Epithelial cell of esophagus (primary cell): ENCODE measurements around the gene GSG1L2.

Experiments used
- DNase-seq: peaks from one replicate; pipeline ENCODE4 v3.0.0; 2010; ENCODE audit warnings: low read depth
- H3K4me3 ChIP-seq: 2 replicates; pipeline ENCODE4 v1.5.1; 2011; ENCODE audit warnings: mild to moderate bottlenecking, low read length, control low read depth
- CTCF ChIP-seq: IDR thresholded peaks from 2 replicates; pipeline ENCODE4 v1.5.1; 2011; ENCODE audit warnings: low read depth, mild to moderate bottlenecking, low read length, control low read depth, inconsistent platforms; ENCODE audit not compliant: insufficient read depth; ENCODE audit errors: missing control alignments

GSG1L2 gene

GRCh38 chr17:9821921-9822320 is at the start of gene GSG1L2:
Gene GSG1L2 (minus strand): TSS chr17:9822079. CDS start chr17:9822071, 8 bp downstream.
- no peak for DNase-seq
- no peak within 1 kb of the TSS for H3K4me3 ChIP-seq
- TF ChIP-seq CTCF = no peak

DNA sequence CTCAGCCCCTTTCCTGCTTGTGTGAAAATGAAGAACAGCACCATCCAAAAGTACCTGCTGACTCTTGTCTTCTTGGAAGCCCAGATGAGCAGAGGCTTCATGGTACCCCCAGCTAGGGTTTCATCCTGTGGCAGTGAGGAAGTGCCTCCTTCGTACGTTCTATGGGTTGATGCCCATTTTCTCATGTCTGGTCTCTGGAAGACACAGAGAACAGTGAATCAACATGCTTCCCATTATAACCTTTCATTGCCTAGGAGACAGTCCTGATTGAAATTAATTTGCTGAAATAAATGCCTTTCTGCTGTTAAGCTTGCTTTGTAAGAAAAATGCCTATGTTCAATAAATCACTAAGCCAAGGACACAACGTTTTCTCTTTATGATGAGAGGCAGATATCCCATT is 46.7 kb upstream of the GSG1L2 start:
- TF ChIP-seq CTCF = no peak
- no peak overlapping the region for H3K4me3 ChIP-seq
- no peak for DNase-seq

DNA sequence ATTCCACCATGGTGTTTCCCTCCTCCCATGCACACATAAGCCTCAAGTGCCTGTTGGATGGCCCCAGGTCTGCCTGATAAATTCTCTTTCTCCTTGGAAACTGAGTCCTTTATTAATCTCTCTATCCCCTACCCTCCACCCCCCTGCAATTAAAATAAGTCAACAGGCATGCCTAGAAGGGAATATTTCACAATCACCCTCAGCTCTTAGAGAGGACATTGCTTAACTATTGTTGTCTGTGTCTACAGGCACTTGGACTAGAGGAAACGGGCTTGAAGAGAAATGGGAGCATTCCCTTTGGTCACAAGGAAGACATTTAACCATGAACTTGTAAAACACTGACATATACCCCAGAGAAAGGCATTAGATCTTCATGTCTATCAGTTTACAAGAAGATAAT is 43.7 kb upstream of the GSG1L2 start:
- TF ChIP-seq CTCF = no peak
- DNase-seq = no peak

DNA sequence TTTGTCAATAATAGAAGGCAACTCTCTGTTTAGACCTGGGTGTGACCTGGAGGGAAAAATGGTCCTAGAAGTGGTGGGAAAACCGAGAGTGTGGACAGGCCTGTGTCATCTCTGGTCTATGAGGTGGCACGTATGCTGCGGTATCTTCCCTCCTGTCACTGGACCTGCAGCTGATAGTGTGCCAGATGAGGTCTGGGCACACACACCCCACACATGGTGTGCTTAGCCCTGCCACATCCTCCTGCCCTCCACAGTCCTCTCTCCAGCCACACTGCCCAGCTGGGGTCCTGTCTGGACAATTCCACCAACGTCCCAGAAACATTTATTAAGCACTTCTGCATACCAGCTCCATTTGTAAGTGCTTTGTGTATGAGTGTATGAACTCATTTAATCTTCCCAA is 41.1 kb upstream of the GSG1L2 start:
- no peak for TF ChIP-seq CTCF
- no peak for DNase-seq
- no peak overlapping the region for H3K4me3 ChIP-seq

More for the DNA sequence above, 43.7 kb upstream of the GSG1L2 start:
- H3K4me3 ChIP-seq = no peak overlapping the region

DNA sequence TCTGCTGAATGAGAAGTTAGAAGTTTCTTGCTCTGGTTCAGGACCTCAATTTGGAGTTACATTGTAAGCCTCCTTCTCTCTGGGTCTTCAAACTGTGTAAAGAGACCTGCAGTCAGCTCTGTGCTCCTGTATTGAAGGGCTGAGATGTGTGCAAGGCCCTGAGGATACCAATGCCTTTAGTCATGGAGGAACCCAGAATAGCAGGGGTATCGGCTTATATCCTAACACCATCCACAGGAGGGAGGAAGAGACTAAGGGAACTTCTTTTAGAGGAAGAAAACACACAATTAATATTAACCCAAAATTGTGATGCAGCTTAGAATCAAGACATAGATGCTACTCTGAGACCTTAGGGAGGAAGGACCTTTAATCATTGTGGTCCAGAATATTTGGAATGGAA is 40.3 kb upstream of the GSG1L2 start:
- H3K4me3 ChIP-seq = no peak overlapping the region
- TF ChIP-seq CTCF = no peak
- DNase-seq = no peak

DNA sequence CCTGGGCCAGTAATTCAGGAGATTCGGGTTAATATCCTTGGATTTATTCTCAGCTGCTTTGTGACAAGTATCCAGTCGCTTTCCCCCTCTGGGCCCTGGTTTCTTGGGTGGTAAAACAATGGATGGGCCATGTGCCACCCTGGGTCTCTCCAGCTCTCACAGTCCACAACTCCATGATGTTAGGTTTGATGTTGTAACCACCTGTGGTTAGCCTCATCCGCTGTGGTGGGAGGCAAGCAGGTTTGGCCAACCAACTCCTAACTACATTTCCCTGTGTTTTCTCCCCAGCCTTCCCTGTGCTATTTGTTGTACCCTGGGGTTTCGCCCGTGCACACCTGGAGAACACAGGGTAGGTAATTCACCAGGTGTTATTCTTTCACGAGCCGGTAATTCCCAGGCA is 39.0 kb upstream of the GSG1L2 start:
- no peak overlapping the region for H3K4me3 ChIP-seq
- DNase-seq = no peak
- TF ChIP-seq CTCF = no peak

DNA sequence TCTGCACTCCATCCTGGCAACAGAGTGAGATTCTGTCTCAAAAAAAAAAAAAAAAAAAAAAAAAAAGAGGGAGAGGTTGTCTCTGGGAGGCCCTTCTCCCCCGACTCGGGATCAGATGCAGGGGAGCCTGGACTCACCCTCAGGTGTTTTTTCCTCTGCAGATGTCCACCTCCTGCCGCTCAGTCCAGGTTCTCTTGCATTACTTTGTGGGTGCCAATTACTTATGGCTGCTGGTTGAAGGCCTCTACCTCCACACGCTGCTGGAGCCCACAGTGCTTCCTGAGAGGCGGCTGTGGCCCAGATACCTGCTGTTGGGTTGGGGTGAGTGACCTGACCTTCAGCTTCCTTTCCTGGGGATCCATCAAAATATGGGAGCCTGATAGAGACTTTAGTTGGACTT is 37.9 kb upstream of the GSG1L2 start:
- TF ChIP-seq CTCF = no peak
- no peak overlapping the region for H3K4me3 ChIP-seq
- no peak for DNase-seq
